SKM-1 (cell line): Measurements from ENCODE around the gene SPX.

Source experiments
- DNase-seq: peaks from one replicate; lab custom pipeline; 2025; ENCODE audit not compliant: unreplicated experiment; lab: John Stamatoyannopoulos, UW

SPX gene

GRCh38 chr12:21576431-21576830, 50.3 kb downstream of the SPX start:
- no peak for DNase-seq

GRCh38 chr12:21577516-21577915, 51.4 kb downstream of the SPX start:
- no peak for DNase-seq

- DNase-seq: no peak
Measured at GRCh38 chr12:21580748-21581516, 54.8 kb downstream of the SPX start.
